ENCODE measurements around the gene PTPA.

The PTPA gene

DNA sequence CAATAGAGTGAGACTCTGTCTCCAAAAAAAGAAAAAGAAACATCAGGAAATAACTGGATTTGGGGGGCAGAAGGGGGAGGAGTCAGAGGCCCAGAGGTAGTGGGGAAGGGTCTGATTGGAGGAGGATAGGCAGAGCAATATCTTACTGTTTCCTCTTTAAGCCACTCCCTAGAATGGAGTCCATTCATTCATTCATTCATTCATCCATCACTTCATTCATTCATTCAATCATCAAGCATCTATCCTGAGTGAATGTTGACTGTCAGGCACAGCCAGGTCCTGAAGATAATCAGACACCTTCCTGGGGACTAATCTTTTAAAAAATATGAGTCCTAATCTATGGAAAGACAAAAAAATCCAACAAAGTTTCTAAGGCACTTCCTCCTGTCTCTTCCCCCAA lies 54.0 kb downstream of the PTPA start:
- no peaks in the 10 kb centered on the region for H3K4me1 ChIP-seq (ENCODE audit: low read length)
- H3F3A ChIP-seq (ENCODE audit: insufficient read depth, low read length) = no peaks in the 10 kb centered on the region
- H3K9me2 ChIP-seq (replicated peaks; ENCODE audit: insufficient read depth, low read length) = no peaks in the 10 kb centered on the region
- H3K4me3 ChIP-seq (ENCODE audit: low read length) = no peak overlapping the region
- no peak overlapping the region for H3K4me2 ChIP-seq (ENCODE audit: low read depth, low read length)
- no peaks in the 10 kb centered on the region for H3K27me3 ChIP-seq (replicated peaks; ENCODE audit: insufficient read depth, low read length)
- no peak overlapping the region for H2AFZ ChIP-seq (ENCODE audit: low read length)
- no peak overlapping the region for H3K9ac ChIP-seq (ENCODE audit: low read length)
- no peak overlapping the region for H3K27ac ChIP-seq (ENCODE audit: low read length)
- H3K79me2 ChIP-seq (ENCODE audit: low read length) = no peaks in the 10 kb centered on the region
- no peaks in the 10 kb centered on the region for H3K36me3 ChIP-seq (replicated peaks; ENCODE audit: insufficient read depth, low read length)
- no peak for TF ChIP-seq EZH2 (optimal IDR thresholded peaks at IDR 0.05; ENCODE audit: low read depth, low read length)
- H4K20me1 ChIP-seq (ENCODE audit: insufficient read depth, low read length) = no peaks in the 10 kb centered on the region
- no peaks in the 10 kb centered on the region for H3K9me3 ChIP-seq (replicated peaks; ENCODE audit: insufficient read depth, low read length)
- DNase-seq = no peak

DNA sequence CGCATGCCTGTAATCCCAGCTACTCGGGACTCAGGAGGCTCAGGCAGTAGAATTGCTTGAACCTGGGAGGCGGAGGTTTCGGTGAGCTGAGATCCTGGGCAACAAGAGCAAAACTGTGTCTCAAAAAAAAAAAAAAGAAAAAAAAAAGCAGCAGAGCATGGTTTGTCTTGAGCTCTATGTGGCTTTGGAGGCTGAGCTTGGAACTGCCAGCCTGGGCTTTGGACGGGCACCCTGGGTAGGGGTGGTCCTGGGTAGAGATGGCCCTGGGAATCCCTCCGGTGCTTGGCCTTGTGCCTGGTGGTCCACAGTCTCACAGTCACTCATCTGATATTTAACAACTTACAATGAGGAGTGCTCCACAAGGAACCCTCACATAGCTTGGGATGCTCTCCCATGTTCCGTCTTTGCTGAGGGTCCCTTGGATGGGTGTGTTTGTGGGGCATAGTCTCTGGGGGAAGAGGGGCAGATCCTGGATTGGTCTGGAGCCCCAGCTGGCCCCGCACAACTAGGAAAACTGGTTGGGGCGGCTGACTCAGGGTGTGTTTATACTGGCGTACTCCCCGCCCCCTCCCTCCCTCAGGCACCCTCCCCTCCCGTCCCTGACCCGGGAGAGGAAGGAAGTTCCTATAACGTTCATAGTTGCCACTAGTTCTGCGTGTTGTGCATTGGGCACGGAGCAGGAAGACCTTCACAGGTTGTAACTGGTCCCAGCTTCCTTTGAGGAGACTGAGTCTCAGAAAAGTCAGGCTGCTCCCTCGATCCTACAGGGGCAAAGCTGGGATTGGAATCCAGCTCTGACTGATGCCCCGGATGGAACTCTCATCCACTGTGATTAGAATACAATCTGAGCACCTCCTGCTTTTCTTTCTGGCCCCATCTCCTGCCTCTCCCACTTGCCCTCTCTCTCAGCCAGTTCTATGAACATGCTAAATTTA lies 55.7 kb downstream of the PTPA start:
- Histone ChIP-seq H4K20me1 (ENCODE audit: insufficient read depth, low read length) (no peaks in the 10 kb centered on the region), H3K9ac (ENCODE audit: low read length) (no peak overlapping the region), H3K27ac (ENCODE audit: low read length) (no peak overlapping the region), H3K4me3 (ENCODE audit: low read length) (no peak overlapping the region; the same call in 1 of the 2 replicates), H3K9me2 (replicated peaks; ENCODE audit: insufficient read depth, low read length) (no peaks in the 10 kb centered on the region), H3K27me3 (replicated peaks; ENCODE audit: insufficient read depth, low read length) (peaks cover 3% of the 10 kb centered on the region; the same call in 1 of the 2 replicates), H3K36me3 (replicated peaks; ENCODE audit: insufficient read depth, low read length) (no peaks in the 10 kb centered on the region), H3K79me2 (ENCODE audit: low read length) (no peaks in the 10 kb centered on the region), H3F3A (ENCODE audit: insufficient read depth, low read length) (no peaks in the 10 kb centered on the region), H2AFZ (ENCODE audit: low read length) (peak overlapping the region; percentile 35; the same call in 1 of the 2 replicates), H3K9me3 (replicated peaks; ENCODE audit: insufficient read depth, low read length) (no peaks in the 10 kb centered on the region), H3K4me2 (ENCODE audit: low read depth, low read length) (peak overlapping the region; percentile 9; the same call in 1 of the 2 replicates), H3K4me1 (ENCODE audit: low read length) (no peaks in the 10 kb centered on the region)
- DNase-seq = no peak
- TF ChIP-seq, protein P1, sequence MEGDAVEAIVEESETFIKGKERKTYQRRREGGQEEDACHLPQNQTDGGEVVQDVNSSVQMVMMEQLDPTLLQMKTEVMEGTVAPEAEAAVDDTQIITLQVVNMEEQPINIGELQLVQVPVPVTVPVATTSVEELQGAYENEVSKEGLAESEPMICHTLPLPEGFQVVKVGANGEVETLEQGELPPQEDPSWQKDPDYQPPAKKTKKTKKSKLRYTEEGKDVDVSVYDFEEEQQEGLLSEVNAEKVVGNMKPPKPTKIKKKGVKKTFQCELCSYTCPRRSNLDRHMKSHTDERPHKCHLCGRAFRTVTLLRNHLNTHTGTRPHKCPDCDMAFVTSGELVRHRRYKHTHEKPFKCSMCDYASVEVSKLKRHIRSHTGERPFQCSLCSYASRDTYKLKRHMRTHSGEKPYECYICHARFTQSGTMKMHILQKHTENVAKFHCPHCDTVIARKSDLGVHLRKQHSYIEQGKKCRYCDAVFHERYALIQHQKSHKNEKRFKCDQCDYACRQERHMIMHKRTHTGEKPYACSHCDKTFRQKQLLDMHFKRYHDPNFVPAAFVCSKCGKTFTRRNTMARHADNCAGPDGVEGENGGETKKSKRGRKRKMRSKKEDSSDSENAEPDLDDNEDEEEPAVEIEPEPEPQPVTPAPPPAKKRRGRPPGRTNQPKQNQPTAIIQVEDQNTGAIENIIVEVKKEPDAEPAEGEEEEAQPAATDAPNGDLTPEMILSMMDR (IDR thresholded peaks at IDR 0.05; ENCODE audit: low read length) = no peak
- TF ChIP-seq EZH2 (optimal IDR thresholded peaks at IDR 0.05; ENCODE audit: low read depth, low read length) = no peak
- no peak for TF ChIP-seq EZH2phosphoT487 (IDR thresholded peaks at IDR 0.05; ENCODE audit: low read length)

DNA sequence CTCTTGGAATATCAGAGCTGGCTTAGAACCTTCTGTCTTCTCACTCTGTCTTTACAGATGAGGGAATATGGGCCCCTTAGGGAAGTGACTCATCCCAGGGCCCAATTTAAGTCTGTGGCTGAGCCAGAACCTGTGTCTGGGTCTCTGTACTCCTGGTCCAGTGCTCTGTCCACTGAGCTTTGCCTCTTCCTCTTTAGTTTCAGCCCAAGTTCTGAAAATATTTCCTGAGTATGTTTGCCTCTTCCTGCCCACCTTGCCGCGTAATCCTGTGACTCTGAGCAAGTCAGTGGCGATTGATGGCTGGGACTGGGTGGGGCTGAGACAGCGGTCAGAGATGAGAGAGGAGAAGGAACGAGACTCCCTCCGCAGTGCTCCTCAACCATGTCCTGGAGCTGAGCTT lies 59.0 kb downstream of the PTPA start:
- Histone ChIP-seq H3K9me3 (replicated peaks; ENCODE audit: insufficient read depth, low read length) (no peaks in the 10 kb centered on the region), H3K79me2 (ENCODE audit: low read length) (no peaks in the 10 kb centered on the region), H3K9me2 (replicated peaks; ENCODE audit: insufficient read depth, low read length) (no peaks in the 10 kb centered on the region), H3K36me3 (replicated peaks; ENCODE audit: insufficient read depth, low read length) (no peaks in the 10 kb centered on the region), H2AFZ (ENCODE audit: low read length) (no peak overlapping the region), H3K27ac (ENCODE audit: low read length) (no peak overlapping the region), H4K20me1 (ENCODE audit: insufficient read depth, low read length) (no peaks in the 10 kb centered on the region), H3K4me3 (ENCODE audit: low read length) (no peak overlapping the region), H3K4me1 (ENCODE audit: low read length) (0 out of 2 replicates have a peak, but pooled peaks cover 3% of the 10 kb centered on the region), H3K9ac (ENCODE audit: low read length) (no peak overlapping the region), H3K27me3 (replicated peaks; ENCODE audit: insufficient read depth, low read length) (peaks cover 22% of the 10 kb centered on the region), H3F3A (ENCODE audit: insufficient read depth, low read length) (peaks cover 9% of the 10 kb centered on the region), H3K4me2 (ENCODE audit: low read depth, low read length) (no peak overlapping the region)
- TF ChIP-seq EZH2 (optimal IDR thresholded peaks at IDR 0.05; ENCODE audit: low read depth, low read length) (no peak), EZH2phosphoT487 (IDR thresholded peaks at IDR 0.05; ENCODE audit: low read length) (no peak)
- TF ChIP-seq, protein P1 (IDR thresholded peaks at IDR 0.05; ENCODE audit: low read length) = no peak
- DNase-seq = no peak
